IMR-90 (cell line): Measurements from ENCODE around the gene MYH3.

ENCODE experiments used
- POLR2A ChIP-seq: IDR thresholded peaks from 2 replicates; pipeline ENCODE4 v1.6.1; 2012; ENCODE audit warnings: mild to moderate bottlenecking, low read depth, low read length
- RAD21 ChIP-seq: IDR thresholded peaks from 2 replicates; pipeline ENCODE4 v1.6.1; 2012; ENCODE audit warnings: low read length, improper control_type of control experiment
- TF ChIP-seq, protein P1 (sequence below): conservative IDR thresholded peaks from 2 replicates; pipeline ENCODE4 v1.5.1; 2012; ENCODE audit warnings: mild to moderate bottlenecking, low read depth, low read length, improper control_type of control experiment
- TF ChIP-seq, protein P2 (sequence below): fragments of 150-350 bp; IDR thresholded peaks from 2 replicates; pipeline ENCODE4 v1.6.1; 2017; ENCODE audit warnings: mild to moderate bottlenecking, antibody characterized with exemption, low read length, low read depth

DNA sequence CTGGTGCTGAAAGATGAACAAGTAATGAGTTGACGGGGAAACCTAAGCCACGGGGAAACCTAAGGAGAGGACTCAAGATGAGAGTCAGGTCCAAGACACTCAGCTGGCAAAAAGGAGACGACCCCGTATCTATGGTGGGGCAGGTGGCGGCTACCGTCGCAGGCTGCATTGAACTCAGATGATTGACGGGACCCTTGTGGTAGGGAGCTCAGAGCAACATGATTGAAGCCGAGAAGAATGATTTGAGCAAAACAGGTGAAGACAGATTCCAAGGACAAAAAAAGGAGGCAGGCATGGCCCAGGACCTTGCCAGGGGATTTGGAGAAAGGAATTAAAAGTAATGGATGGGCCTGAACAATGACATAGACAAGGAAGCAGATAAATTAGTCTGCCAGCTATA lies 7.5 kb upstream of the MYH3 start:
- TF ChIP-seq, protein P1, sequence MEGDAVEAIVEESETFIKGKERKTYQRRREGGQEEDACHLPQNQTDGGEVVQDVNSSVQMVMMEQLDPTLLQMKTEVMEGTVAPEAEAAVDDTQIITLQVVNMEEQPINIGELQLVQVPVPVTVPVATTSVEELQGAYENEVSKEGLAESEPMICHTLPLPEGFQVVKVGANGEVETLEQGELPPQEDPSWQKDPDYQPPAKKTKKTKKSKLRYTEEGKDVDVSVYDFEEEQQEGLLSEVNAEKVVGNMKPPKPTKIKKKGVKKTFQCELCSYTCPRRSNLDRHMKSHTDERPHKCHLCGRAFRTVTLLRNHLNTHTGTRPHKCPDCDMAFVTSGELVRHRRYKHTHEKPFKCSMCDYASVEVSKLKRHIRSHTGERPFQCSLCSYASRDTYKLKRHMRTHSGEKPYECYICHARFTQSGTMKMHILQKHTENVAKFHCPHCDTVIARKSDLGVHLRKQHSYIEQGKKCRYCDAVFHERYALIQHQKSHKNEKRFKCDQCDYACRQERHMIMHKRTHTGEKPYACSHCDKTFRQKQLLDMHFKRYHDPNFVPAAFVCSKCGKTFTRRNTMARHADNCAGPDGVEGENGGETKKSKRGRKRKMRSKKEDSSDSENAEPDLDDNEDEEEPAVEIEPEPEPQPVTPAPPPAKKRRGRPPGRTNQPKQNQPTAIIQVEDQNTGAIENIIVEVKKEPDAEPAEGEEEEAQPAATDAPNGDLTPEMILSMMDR, result no peak
- TF ChIP-seq, protein P2, sequence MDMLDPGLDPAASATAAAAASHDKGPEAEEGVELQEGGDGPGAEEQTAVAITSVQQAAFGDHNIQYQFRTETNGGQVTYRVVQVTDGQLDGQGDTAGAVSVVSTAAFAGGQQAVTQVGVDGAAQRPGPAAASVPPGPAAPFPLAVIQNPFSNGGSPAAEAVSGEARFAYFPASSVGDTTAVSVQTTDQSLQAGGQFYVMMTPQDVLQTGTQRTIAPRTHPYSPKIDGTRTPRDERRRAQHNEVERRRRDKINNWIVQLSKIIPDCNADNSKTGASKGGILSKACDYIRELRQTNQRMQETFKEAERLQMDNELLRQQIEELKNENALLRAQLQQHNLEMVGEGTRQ, result no peak
- no peak for TF ChIP-seq RAD21
- TF ChIP-seq POLR2A, result no peak
